ENCODE data around the gene SIGLEC15. TPM values are rescaled to one million over a fixed set of nuclear protein-coding genes. Genes with fewer than 3 reads are reported as not detected.
A peak's percentile ranks its signal among the peaks of the same experiment; 100 is the strongest.

SIGLEC15 gene
- total RNA-seq, 2 experiments from 2014 or later, result not detected

DNA sequence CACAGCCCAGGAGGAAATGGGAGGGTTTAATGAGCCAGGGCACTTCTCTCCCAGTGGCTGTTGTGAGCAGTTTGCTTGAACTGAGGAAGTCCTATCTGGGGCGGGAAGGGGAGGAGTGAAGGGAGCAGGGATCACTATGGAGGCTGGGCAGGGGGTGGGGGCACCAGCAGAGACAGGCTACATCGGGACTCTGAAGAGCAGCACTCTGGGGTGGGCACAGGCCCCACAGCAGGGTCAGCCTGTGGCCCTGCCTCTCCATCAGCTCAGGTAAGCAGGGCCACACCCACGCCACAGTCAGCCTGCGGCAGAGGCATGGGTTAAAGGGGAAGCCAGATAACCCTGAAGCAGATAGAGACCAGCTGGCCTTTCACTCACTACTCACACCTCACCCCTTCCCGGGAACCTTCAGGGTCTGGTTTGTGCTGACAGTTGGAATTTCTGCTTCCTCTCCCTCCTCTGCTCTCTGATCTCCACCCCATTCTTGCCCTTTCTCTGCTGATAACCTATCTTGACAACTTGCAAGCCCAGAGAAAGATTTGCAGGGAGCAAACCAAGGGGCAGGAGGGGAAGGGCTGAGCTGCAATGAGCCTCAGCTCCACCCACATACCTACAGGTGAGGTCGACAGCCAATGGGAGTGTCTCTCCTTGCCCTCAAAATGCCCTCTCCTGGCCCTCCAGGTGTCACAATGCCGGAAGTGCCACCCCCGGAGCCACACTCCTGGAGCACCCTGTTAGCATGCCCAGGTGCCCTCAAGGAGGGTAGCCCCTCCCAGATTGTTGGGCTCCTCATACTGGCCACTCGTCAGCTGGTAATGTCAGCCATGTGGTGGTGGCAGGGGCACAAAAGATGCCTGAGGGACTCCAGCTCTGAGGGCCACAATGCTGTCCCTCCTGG, 3.7 kb downstream of the SIGLEC15 start:
- no peak for DNase-seq
- no peaks in the 10 kb centered on the region for H3K36me3 Mint-ChIP-seq
- no peak for ATAC-seq (ENCODE audit: low read depth)
- peaks cover 5% of the 10 kb centered on the region for H3K27me3 Mint-ChIP-seq
- no peak overlapping the region for H3K27ac Mint-ChIP-seq
- POLR2A ChIA-PET, result no interaction called here
- H3K4me3 Mint-ChIP-seq, result no peak overlapping the region
- H3K4me1 Mint-ChIP-seq, result peaks cover 25% of the 10 kb centered on the region
- H3K9me3 Mint-ChIP-seq, result no peaks in the 10 kb centered on the region

DNA sequence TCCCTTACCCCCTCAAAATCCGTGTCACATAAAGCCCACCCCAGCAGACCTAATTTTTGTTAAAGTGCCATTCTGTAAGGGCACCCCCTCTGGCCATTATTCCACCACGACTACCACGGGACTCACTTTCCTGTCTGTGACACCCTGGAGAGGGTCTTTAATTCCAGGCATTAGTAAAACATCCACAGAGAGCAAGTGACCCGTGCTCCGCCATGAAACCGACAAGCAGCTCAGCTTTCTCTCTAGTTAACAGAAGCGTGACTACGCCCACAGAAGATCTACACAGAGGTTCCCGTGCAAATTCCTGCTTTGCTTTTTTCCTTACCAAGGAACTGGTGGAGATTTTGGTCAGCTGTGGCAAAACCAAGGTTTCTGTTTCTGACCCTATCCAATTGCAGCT, 4.4 kb downstream of the SIGLEC15 start:
- POLR2A ChIA-PET, result no interaction called here
- DNase-seq, result no peak
- Mint-ChIP-seq H3K4me1 (peaks cover 23% of the 10 kb centered on the region), H3K27me3 (peaks cover 10% of the 10 kb centered on the region), H3K9me3 (no peaks in the 10 kb centered on the region), H3K27ac (no peak overlapping the region), H3K4me3 (no peak overlapping the region), H3K36me3 (no peaks in the 10 kb centered on the region)
- no peak for ATAC-seq (ENCODE audit: low read depth)

DNA sequence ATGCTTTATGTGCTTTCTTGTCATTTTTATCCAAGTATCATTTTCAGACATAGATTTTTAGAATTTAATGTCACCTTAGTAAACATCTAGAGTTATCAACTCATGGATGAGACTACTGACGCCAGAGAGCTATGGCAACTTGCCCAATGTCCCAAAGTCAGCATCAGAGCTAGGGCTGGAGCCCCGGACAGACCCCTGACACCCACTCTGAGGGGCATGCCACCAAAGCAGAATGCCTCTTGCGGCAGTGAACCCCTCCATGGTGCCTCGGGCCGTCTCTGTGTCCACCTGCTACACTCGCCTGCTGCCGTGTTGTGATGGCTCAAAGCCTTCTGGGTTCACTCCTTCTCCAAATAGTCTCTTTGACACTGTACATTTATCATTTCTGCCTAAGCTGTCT, 5.4 kb downstream of the SIGLEC15 start:
- no peak overlapping the region for H3K4me3 Mint-ChIP-seq
- no peaks in the 10 kb centered on the region for H3K9me3 Mint-ChIP-seq
- ATAC-seq (ENCODE audit: low read depth) (no peak), DNase-seq (no peak)
- H3K36me3 Mint-ChIP-seq, result no peaks in the 10 kb centered on the region
- H3K27me3 Mint-ChIP-seq, result peaks cover 20% of the 10 kb centered on the region
- H3K4me1 Mint-ChIP-seq, result peaks cover 15% of the 10 kb centered on the region
- POLR2A ChIA-PET, result no interaction called here
- no peak overlapping the region for H3K27ac Mint-ChIP-seq

GRCh38 chr18:45833846-45834245, 8.4 kb downstream of the SIGLEC15 start:
- POLR2A ChIA-PET, result no interaction called here
- peaks cover 5% of the 10 kb centered on the region for H3K4me1 Mint-ChIP-seq
- no peak overlapping the region for H3K4me3 Mint-ChIP-seq

GRCh38 chr18:45834306-45834705, 8.8 kb downstream of the SIGLEC15 start:
- H3K27ac Mint-ChIP-seq, result no peak overlapping the region
- POLR2A ChIA-PET, result no interaction called here
- H3K9me3 Mint-ChIP-seq, result no peaks in the 10 kb centered on the region
- H3K36me3 Mint-ChIP-seq, result no peaks in the 10 kb centered on the region
- H3K27me3 Mint-ChIP-seq, result peaks cover 42% of the 10 kb centered on the region
- ATAC-seq (ENCODE audit: low read depth), result no peak
- peaks cover 5% of the 10 kb centered on the region for H3K4me1 Mint-ChIP-seq
- DNase-seq, result no peak
- H3K4me3 Mint-ChIP-seq, result no peak overlapping the region

More at GRCh38 chr18:45833846-45834245, 8.4 kb downstream of the SIGLEC15 start:
- no peaks in the 10 kb centered on the region for H3K9me3 Mint-ChIP-seq
- DNase-seq (no peak), ATAC-seq (ENCODE audit: low read depth) (no peak)
- no peaks in the 10 kb centered on the region for H3K36me3 Mint-ChIP-seq
- peaks cover 39% of the 10 kb centered on the region for H3K27me3 Mint-ChIP-seq
- H3K27ac Mint-ChIP-seq, result no peak overlapping the region

DNA sequence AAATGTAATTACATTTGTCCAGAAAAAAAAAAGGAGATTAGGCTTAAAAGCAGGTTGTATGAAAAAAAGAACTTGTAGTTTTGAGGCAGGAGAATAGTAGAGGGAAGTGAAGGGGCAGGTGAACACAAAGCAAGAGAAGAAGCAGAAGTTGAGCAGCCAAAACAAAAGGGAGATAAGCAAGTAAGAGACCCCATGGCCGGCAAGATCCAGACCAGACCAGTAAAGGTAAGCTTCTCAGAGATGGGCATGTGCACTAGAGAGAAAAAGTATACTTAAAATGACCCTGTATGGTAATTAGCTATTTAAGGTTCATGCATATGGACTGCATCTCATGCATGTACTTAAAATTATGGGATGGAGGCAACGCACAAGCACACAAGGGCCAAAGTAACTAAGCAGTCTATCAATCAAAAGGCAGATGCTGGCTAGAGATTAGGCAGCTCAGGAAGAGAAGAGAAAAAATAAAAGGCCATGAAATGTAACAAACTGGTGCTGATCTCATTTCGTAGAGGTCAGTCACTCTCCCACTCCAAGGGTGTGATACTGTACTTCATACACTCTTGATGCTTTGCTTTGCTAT, 9.7 kb downstream of the SIGLEC15 start:
- DNase-seq, result no peak
- no peak for ATAC-seq (ENCODE audit: low read depth)
- Mint-ChIP-seq H3K4me1 (peaks cover 7% of the 10 kb centered on the region), H3K27ac (no peak overlapping the region), H3K27me3 (peaks cover 45% of the 10 kb centered on the region), H3K36me3 (no peaks in the 10 kb centered on the region), H3K9me3 (no peaks in the 10 kb centered on the region), H3K4me3 (no peak overlapping the region)
- POLR2A ChIA-PET, result no interaction called here

- no peak overlapping the region for H3K4me3 Mint-ChIP-seq
- no peaks in the 10 kb centered on the region for H3K9me3 Mint-ChIP-seq
- H3K4me1 Mint-ChIP-seq, result peaks cover 7% of the 10 kb centered on the region
- ATAC-seq (ENCODE audit: low read depth), result no peak
- H3K36me3 Mint-ChIP-seq, result no peaks in the 10 kb centered on the region
- no peak overlapping the region for H3K27ac Mint-ChIP-seq
- POLR2A ChIA-PET, result no interaction called here
- no peak for DNase-seq
- peaks cover 50% of the 10 kb centered on the region for H3K27me3 Mint-ChIP-seq
These were observed 11.0 kb downstream of the SIGLEC15 start for GRCh38 chr18:45836242-45837205.

GRCh38 chr18:45837283-45838070, 12.0 kb downstream of the SIGLEC15 start:
- POLR2A ChIA-PET, result interaction anchor here (1.0 kb wide), 1 partner anchor 144 kb away, joined by 3 read pairs; no protein-coding TSS in a partner anchor

GRCh38 chr18:45838302-45839070, 13.0 kb downstream of the SIGLEC15 start:
- Mint-ChIP-seq H3K4me3 (peak overlapping the region; percentile 22), H3K27ac (no peak overlapping the region), H3K36me3 (no peaks in the 10 kb centered on the region), H3K27me3 (peaks cover 48% of the 10 kb centered on the region), H3K9me3 (no peaks in the 10 kb centered on the region), H3K4me1 (peaks cover 7% of the 10 kb centered on the region)
- ATAC-seq (ENCODE audit: low read depth) (no peak), DNase-seq (no peak)
- POLR2A ChIA-PET, result no interaction called here

More at GRCh38 chr18:45837283-45838070, 12.0 kb downstream of the SIGLEC15 start:
- DNase-seq, result peak; percentile 71
- ATAC-seq (ENCODE audit: low read depth), result peak; percentile 79
- no peak overlapping the region for H3K4me3 Mint-ChIP-seq
- H3K36me3 Mint-ChIP-seq, result no peaks in the 10 kb centered on the region
- H3K9me3 Mint-ChIP-seq, result no peaks in the 10 kb centered on the region
- peaks cover 50% of the 10 kb centered on the region for H3K27me3 Mint-ChIP-seq
- H3K4me1 Mint-ChIP-seq, result peaks cover 7% of the 10 kb centered on the region
- no peak overlapping the region for H3K27ac Mint-ChIP-seq

DNA sequence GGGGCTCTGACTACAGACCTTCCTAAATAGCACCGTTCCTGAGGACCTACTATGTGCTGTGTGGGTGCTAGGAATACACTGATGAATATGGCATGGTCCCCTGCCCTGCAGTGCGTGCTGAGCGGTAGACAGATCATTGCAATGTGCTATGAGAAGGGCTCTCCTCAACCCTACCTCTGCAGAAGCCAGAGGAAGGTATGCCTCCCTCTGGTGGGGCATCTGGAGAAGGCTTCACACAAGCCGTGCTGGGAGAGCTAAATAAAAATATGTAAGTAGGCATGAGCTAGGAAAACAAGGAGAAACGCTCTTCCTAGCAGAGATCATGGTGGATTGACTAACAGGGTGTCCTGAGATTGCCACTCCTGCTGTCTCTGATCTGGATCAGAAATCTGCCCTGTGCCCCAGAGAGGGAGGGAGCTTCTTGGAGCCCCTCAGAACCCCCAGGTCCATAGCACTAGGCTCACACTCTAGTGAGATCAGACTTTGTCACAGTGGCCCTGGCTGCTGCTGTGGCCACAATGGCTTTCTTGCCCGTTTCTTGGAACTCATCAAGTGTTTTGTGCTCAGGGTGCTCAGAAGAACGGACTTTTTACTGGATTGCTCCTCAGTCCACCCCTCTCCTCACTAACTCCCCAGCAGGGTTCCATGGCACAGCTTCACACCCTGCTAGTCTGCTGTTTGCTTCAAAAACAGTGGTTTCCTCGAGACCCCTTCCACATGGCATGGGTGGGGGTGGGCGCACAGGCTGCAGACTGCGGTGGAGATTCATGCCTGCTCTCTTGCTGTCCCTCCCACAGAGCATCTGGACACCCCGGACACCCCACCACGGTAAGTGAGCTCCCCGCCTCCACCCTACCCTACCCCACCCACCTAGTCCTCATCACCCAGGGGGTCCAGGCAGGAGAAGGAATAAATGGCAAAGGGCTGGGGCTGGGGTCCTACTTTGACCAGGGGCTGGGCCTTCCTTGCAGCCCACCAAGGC, 14.2 kb downstream of the SIGLEC15 start:
- POLR2A ChIA-PET, result no interaction called here
- no peaks in the 10 kb centered on the region for H3K9me3 Mint-ChIP-seq
- ATAC-seq (ENCODE audit: low read depth), result peak; percentile 62
- H3K36me3 Mint-ChIP-seq, result no peaks in the 10 kb centered on the region
- peaks cover 45% of the 10 kb centered on the region for H3K27me3 Mint-ChIP-seq
- H3K27ac Mint-ChIP-seq, result no peak overlapping the region
- H3K4me3 Mint-ChIP-seq, result no peak overlapping the region
- peaks cover 7% of the 10 kb centered on the region for H3K4me1 Mint-ChIP-seq
- DNase-seq, result no peak

DNA sequence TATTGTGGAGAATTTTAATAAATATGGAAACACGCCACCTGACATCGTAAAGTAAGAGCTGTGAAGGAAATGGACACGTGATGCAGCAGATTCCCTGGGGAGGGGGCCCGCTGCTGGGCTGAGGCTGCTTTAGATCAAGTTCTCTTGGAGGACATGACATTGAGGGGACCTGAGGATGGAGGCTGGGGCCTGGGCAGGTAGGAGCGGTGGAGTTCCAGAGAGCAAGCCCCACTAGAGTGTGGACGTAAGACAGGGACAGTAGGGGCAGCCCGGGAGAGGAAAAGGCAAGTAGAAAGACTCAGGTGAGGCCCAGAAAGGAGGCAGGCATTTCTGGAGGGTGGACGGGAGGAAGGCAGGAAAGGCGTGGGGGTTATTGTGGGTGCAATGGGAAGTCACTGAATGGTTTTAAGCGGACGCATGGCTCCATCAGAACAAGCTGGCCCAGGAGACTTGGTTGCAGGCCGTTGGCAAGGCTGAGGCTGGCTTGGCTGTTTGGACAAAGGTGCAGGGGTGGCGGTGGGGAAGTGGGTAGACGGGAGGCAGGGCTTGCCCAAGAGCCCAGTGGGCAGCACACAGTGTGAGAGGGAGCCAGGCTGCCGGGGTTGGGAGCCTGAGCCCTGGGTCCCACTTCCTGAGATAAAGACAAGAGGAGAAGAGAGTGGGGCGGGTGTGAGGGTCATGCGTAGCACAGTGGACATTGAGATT, 15.7 kb downstream of the SIGLEC15 start:
- Mint-ChIP-seq H3K4me1 (peaks cover 8% of the 10 kb centered on the region), H3K27me3 (peaks cover 30% of the 10 kb centered on the region), H3K27ac (no peak overlapping the region), H3K4me3 (no peak overlapping the region), H3K36me3 (peaks cover 2% of the 10 kb centered on the region), H3K9me3 (no peaks in the 10 kb centered on the region)
- POLR2A ChIA-PET, result no interaction called here
- ATAC-seq (ENCODE audit: low read depth), result no peak
- DNase-seq, result no peak

Data from activated naive CD8-positive, alpha-beta T cell treated with anti-CD3 and anti-CD28 coated beads, Interleukin-2, amount 10 ng/mL, durations not matched to agents 7 days and 5 days (primary cell).